ENCODE measurements around the gene MRPL11.

- peak; percentile 99 for TF ChIP-seq CTCF (IDR thresholded peaks at IDR 0.05; ENCODE audit: low read depth, low read length)
- TF ChIP-seq EZH2phosphoT487 (IDR thresholded peaks at IDR 0.05; ENCODE audit: low read depth), result no peak
Measured at GRCh38 chr11:66478729-66479393, 40.2 kb upstream of the MRPL11 start.
